Esophagus squamous epithelium (tissue), 4 donors: ENCODE data around the gene RGS10.

Experiments used
- CTCF ChIP-seq, 6 experiments: fragments of 450-650 bp in 4 of 6; fragments of 200-600 bp in 2 of 6; sonication (generic) in 2 of 6; IDR thresholded peaks; one replicate each; pipeline ENCODE4 v1.5.1; 2016 to 2019; ENCODE audit warnings: antibody characterized with exemption in 6 of 6, mild to moderate bottlenecking in 4 of 6, moderate library complexity in 4 of 6
- POLR2A ChIP-seq, 4 donors: fragments of 450-650 bp; IDR thresholded peaks; one replicate each; pipeline ENCODE4 v1.6.1; 2017; ENCODE audit warnings: antibody characterized with exemption in 4 of 4, mild to moderate bottlenecking in 4 of 4, moderate library complexity in 3 of 4

DNA sequence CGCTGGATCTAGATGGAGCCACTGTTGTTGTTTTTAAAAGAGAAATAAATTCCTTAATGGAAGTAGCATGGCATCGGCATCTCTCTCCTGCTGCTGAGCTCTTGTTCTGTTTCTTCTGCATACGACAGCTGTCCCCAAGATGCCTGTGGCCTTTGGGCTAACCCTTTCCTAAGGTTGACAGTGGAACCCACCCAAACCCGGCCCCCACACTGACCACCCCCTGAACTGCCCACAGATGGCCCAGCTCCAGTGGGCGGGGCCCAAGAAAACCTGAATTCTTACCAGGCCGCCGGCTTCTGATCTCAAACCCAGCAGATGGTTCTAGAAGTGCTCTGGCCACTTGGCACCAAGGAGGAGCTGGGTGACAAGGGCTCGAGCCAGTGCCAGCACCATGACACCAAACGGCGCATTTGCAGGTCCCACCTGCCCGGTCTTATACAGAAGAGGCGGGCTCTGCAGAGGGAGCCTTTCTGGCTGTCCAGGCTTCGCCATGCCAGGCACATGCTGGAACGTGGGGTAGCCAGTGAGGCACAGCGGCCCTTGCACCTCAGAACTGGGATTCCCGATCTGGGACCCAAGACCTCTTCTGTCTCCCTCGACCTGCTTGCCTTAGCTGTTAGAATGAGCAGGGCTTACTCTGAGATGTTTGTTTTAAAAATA is 82.7 kb downstream of the RGS10 start:
- TF ChIP-seq CTCF (IDR thresholded peaks at IDR 0.05) (no peak), POLR2A (IDR thresholded peaks at IDR 0.05) (no peak)
